ENCODE results near the gene ACP4. TPM values are rescaled to one million over a fixed set of nuclear protein-coding genes. Genes with fewer than 3 reads are reported as not detected.
"Not testable (repeated sequence)": the region's sequence is repeated elsewhere in the genome, so short reads cannot be mapped to it uniquely, and the experiment has no call there.

The ACP4 gene
- polyA plus RNA-seq, 1 donor (not counting 4 experiments of a cell fraction or from before 2014, with no cell fraction given), result not detected

DNA sequence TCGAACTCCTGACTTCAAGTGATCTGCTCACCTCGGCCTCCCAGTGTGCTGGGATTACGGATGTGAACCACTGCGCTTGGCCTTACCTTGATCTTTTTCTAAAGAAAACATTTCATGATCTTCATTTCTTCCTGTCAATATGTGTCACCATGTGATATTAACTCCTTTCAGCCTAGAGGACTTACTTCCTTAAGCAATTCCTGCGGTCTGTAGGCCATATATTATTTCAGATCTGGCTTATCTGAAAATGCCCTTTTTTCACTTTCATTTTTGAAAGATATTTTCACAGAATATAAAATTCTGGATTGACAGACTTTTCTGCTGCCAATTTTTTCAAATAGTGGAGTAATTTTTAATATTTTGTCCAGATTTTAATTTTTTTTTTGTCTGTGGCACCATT, 21.9 kb upstream of the ACP4 start:
- no peak for FAIRE-seq

DNA sequence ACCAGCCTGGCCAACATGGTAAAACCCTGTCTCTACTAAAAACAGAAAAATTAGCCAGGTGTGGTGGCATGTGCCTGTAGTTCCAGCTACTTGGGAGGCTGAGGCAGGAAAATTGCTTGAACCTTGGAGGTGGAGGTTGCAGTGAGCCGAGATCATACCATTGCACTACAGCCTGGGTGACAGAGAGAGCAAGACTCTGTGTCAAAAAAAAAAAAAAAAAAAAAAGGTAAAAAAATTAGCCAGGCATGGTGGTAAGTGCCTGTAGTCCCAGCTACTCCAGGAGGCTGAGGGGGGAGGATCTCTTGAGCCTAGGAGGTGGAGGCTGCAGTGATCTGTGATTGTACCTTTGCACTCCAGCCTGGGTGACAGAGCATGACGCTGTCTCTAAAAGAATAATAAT, 20.1 kb upstream of the ACP4 start, which contains the start of gene GPR32:
GPR32 (plus strand) TSS at position 301 of the 400 bp plus-strand sequence. CDS start 137 bp downstream, outside the sequence.
- DNase-seq (ENCODE audit: low read depth, low spot score); H3K9me1 ChIP-seq (ENCODE audit: control insufficient read depth, extremely low read depth, insufficient read depth, low read length); FAIRE-seq; H3K27me3 ChIP-seq (ENCODE audit: control insufficient read depth, extremely low read depth, insufficient read depth, low read length); H3K4me3 ChIP-seq (ENCODE audit: control insufficient read depth in 2 of 3, extremely low read depth in 1 of 3, insufficient read depth in 2 of 3, low read depth in 1 of 3, low read length in 3 of 3); dilution Hi-C loops (cut with MboI; ENCODE audit: extremely low pct_ligation_motif_present, low sequenced_read_pairs); H3K27ac ChIP-seq (ENCODE audit: control insufficient read depth, insufficient read depth, low read length); H3K9ac ChIP-seq (ENCODE audit: control insufficient read depth, extremely low read depth, insufficient read depth, low read length); H3K4me2 ChIP-seq (ENCODE audit: control insufficient read depth, extremely low read depth, insufficient read depth, low read depth, low read length); H3K4me1 ChIP-seq (ENCODE audit: control insufficient read depth, extremely low read depth, insufficient read depth, low read length); H4K20me1 ChIP-seq (ENCODE audit: control insufficient read depth, extremely low read depth, insufficient read depth, low read length); H3K9me3 ChIP-seq (ENCODE audit: control insufficient read depth, low read depth, low read length); H3K79me2 ChIP-seq (ENCODE audit: control insufficient read depth, insufficient read depth, low read length); H3K36me3 ChIP-seq (ENCODE audit: control insufficient read depth in 2 of 2, extremely low read depth in 1 of 2, insufficient read depth in 2 of 2, low read length in 2 of 2); H2AFZ ChIP-seq (ENCODE audit: control insufficient read depth, low read length): not testable (repeated sequence)

More for the DNA sequence above, 21.9 kb upstream of the ACP4 start:
- no peaks in the 10 kb centered on the region for H3K4me1 ChIP-seq (ENCODE audit: control insufficient read depth, extremely low read depth, insufficient read depth, low read length)
- TF ChIP-seq EZH2 (IDR thresholded peaks at IDR 0.05; ENCODE audit: low read length), result no peak
- TF ChIP-seq, protein P1, sequence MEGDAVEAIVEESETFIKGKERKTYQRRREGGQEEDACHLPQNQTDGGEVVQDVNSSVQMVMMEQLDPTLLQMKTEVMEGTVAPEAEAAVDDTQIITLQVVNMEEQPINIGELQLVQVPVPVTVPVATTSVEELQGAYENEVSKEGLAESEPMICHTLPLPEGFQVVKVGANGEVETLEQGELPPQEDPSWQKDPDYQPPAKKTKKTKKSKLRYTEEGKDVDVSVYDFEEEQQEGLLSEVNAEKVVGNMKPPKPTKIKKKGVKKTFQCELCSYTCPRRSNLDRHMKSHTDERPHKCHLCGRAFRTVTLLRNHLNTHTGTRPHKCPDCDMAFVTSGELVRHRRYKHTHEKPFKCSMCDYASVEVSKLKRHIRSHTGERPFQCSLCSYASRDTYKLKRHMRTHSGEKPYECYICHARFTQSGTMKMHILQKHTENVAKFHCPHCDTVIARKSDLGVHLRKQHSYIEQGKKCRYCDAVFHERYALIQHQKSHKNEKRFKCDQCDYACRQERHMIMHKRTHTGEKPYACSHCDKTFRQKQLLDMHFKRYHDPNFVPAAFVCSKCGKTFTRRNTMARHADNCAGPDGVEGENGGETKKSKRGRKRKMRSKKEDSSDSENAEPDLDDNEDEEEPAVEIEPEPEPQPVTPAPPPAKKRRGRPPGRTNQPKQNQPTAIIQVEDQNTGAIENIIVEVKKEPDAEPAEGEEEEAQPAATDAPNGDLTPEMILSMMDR (optimal IDR thresholded peaks at IDR 0.05 in 1 of 3, IDR thresholded peaks at IDR 0.05 in 1 of 3, conservative IDR thresholded peaks at IDR 0.05 in 1 of 3; ENCODE audit: extremely low read depth in 1 of 3, insufficient read depth in 2 of 3, low read length in 3 of 3), result no peak
- no peak for DNase-seq (ENCODE audit: low read depth, low spot score)
- H3K27me3 ChIP-seq (ENCODE audit: control insufficient read depth, extremely low read depth, insufficient read depth, low read length), result no peaks in the 10 kb centered on the region
- H3K4me2 ChIP-seq (ENCODE audit: control insufficient read depth, extremely low read depth, insufficient read depth, low read depth, low read length), result no peak overlapping the region
- no peaks in the 10 kb centered on the region for H3K9me1 ChIP-seq (ENCODE audit: control insufficient read depth, extremely low read depth, insufficient read depth, low read length)
- H3K36me3 ChIP-seq (ENCODE audit: control insufficient read depth in 2 of 2, extremely low read depth in 1 of 2, insufficient read depth in 2 of 2, low read length in 2 of 2), result no peaks in the 10 kb centered on the region
- dilution Hi-C loops (cut with MboI; ENCODE audit: extremely low pct_ligation_motif_present, low sequenced_read_pairs), result no loop called here
- H3K79me2 ChIP-seq (ENCODE audit: control insufficient read depth, insufficient read depth, low read length), result no peaks in the 10 kb centered on the region
- no peak overlapping the region for H3K27ac ChIP-seq (ENCODE audit: control insufficient read depth, insufficient read depth, low read length)
- H3K9me3 ChIP-seq (ENCODE audit: control insufficient read depth, low read depth, low read length), result no peaks in the 10 kb centered on the region
- H2AFZ ChIP-seq (ENCODE audit: control insufficient read depth, low read length), result no peak overlapping the region
- no peak overlapping the region for H3K4me3 ChIP-seq (ENCODE audit: control insufficient read depth in 2 of 3, extremely low read depth in 1 of 3, insufficient read depth in 2 of 3, low read depth in 1 of 3, low read length in 3 of 3)
- H4K20me1 ChIP-seq (ENCODE audit: control insufficient read depth, extremely low read depth, insufficient read depth, low read length), result no peaks in the 10 kb centered on the region
- H3K9ac ChIP-seq (ENCODE audit: control insufficient read depth, extremely low read depth, insufficient read depth, low read length), result no peak overlapping the region

DNA sequence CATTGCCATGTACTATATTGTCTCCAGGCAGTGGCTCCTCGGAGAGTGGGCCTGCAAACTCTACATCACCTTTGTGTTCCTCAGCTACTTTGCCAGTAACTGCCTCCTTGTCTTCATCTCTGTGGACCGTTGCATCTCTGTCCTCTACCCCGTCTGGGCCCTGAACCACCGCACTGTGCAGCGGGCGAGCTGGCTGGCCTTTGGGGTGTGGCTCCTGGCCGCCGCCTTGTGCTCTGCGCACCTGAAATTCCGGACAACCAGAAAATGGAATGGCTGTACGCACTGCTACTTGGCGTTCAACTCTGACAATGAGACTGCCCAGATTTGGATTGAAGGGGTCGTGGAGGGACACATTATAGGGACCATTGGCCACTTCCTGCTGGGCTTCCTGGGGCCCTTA, 19.3 kb upstream of the ACP4 start:
- peaks cover 5% of the 10 kb centered on the region for H3K27me3 ChIP-seq (ENCODE audit: control insufficient read depth, extremely low read depth, insufficient read depth, low read length)
- dilution Hi-C loops (cut with MboI; ENCODE audit: extremely low pct_ligation_motif_present, low sequenced_read_pairs), result no loop called here
- H3K4me1 ChIP-seq (ENCODE audit: control insufficient read depth, extremely low read depth, insufficient read depth, low read length), result no peaks in the 10 kb centered on the region
- H3K9ac ChIP-seq (ENCODE audit: control insufficient read depth, extremely low read depth, insufficient read depth, low read length), result no peak overlapping the region
- no peaks in the 10 kb centered on the region for H3K9me3 ChIP-seq (ENCODE audit: control insufficient read depth, low read depth, low read length)
- H3K4me3 ChIP-seq (ENCODE audit: control insufficient read depth in 2 of 3, extremely low read depth in 1 of 3, insufficient read depth in 2 of 3, low read depth in 1 of 3, low read length in 3 of 3), result no peak overlapping the region
- DNase-seq (ENCODE audit: low read depth, low spot score) (no peak), FAIRE-seq (no peak)
- no peaks in the 10 kb centered on the region for H3K36me3 ChIP-seq (ENCODE audit: control insufficient read depth in 2 of 2, extremely low read depth in 1 of 2, insufficient read depth in 2 of 2, low read length in 2 of 2)
- no peak overlapping the region for H3K27ac ChIP-seq (ENCODE audit: control insufficient read depth, insufficient read depth, low read length)
- TF ChIP-seq, protein P1 (optimal IDR thresholded peaks at IDR 0.05 in 1 of 3, IDR thresholded peaks at IDR 0.05 in 1 of 3, conservative IDR thresholded peaks at IDR 0.05 in 1 of 3; ENCODE audit: extremely low read depth in 1 of 3, insufficient read depth in 2 of 3, low read length in 3 of 3), result no peak
- TF ChIP-seq EZH2 (IDR thresholded peaks at IDR 0.05; ENCODE audit: low read length), result no peak
- no peak overlapping the region for H2AFZ ChIP-seq (ENCODE audit: control insufficient read depth, low read length)
- no peaks in the 10 kb centered on the region for H3K9me1 ChIP-seq (ENCODE audit: control insufficient read depth, extremely low read depth, insufficient read depth, low read length)
- H4K20me1 ChIP-seq (ENCODE audit: control insufficient read depth, extremely low read depth, insufficient read depth, low read length), result no peaks in the 10 kb centered on the region
- no peak overlapping the region for H3K4me2 ChIP-seq (ENCODE audit: control insufficient read depth, extremely low read depth, insufficient read depth, low read depth, low read length)
- H3K79me2 ChIP-seq (ENCODE audit: control insufficient read depth, insufficient read depth, low read length), result no peaks in the 10 kb centered on the region

Measured in keratinocyte (primary cell).